Stomach smooth muscle (tissue), 2 donors: ENCODE measurements around the gene IER3.
"Not testable (repeated sequence)": the region's sequence is repeated elsewhere in the genome, so short reads cannot be mapped to it uniquely, and the experiment has no call there.

Experiments
- H3K27ac ChIP-seq: one replicate; pipeline ENCODE4 v1.7.0; 2013; ENCODE audit warnings: mild to moderate bottlenecking, low read length, inconsistent platforms
- H3K27me3 ChIP-seq, 2 donors: one replicate each; pipeline ENCODE4 v1.7.0; 2013; ENCODE audit warnings: low read length in 2 of 2; ENCODE audit not compliant: insufficient read depth in 2 of 2, control insufficient read depth in 1 of 2
- H3K36me3 ChIP-seq, 2 donors: one replicate each; pipeline ENCODE4 v1.7.0; 2013; ENCODE audit warnings: low read length in 2 of 2; ENCODE audit not compliant: control insufficient read depth in 2 of 2, insufficient read depth in 2 of 2
- H3K4me1 ChIP-seq: one replicate; pipeline ENCODE4 v1.7.0; 2013; ENCODE audit warnings: low read length; ENCODE audit not compliant: control insufficient read depth, insufficient read depth
- H3K4me3 ChIP-seq, 2 donors: one replicate each; pipeline ENCODE4 v1.7.0; 2013; ENCODE audit warnings: low read length in 2 of 2
- H3K9ac ChIP-seq, 2 donors: one replicate each; pipeline ENCODE4 v1.7.0; 2013; ENCODE audit warnings: low read length in 2 of 2, mild to moderate bottlenecking in 1 of 2
- H3K9me3 ChIP-seq, 2 donors: one replicate each; pipeline ENCODE4 v1.7.0; 2013; ENCODE audit warnings: low read length in 2 of 2; ENCODE audit not compliant: control insufficient read depth in 2 of 2
- donor health status: healthy.
- donor health status: Pancreatic carcinoma.

The IER3 gene

GRCh38 chr6:30721198-30722024 lies 22.9 kb downstream of the IER3 start:
- Histone ChIP-seq H3K27me3 (no peaks in the 10 kb centered on the region), H3K4me3 (peak overlapping the region; percentile 92 to 93), H3K36me3 (peaks cover 25% of the 10 kb centered on the region in 2 donors), H3K4me1 (peaks cover 45% of the 10 kb centered on the region), H3K9ac (peak overlapping the region; percentile 79 to 90), H3K9me3 (no peaks in the 10 kb centered on the region), H3K27ac (peak overlapping the region; percentile 85)

DNA sequence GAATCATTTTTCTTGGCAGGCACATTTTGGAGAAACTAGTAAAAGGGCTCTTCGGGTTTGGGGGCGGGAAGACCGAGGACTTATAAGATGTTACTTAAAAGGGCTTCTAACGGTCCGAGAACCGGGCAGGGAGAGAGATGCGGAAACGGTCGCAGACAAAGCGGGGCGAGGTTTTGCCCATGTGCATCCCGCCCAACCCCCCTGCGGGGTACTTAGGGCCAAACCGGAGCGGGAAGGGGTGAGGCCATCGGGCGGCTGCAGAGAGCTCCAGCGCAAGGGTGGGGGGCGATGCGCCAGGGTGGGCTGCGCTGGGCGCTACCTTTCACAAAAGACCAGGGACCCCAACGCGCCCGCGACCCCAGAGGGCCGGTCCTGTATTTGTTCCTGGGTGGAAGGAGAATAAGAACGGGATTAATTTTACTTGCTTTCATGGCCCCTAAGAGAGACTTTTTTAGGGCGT lies 23.6 kb downstream of the IER3 start:
- H3K9me3 ChIP-seq = no peaks in the 10 kb centered on the region
- H3K9ac ChIP-seq = peak overlapping the region; percentile 79 to 90
- peaks cover 22 to 23% of the 10 kb centered on the region in 2 donors for H3K36me3 ChIP-seq
- H3K4me1 ChIP-seq = peaks cover 45% of the 10 kb centered on the region
- H3K27ac ChIP-seq = peak overlapping the region; percentile 85
- H3K27me3 ChIP-seq = no peaks in the 10 kb centered on the region
- H3K4me3 ChIP-seq = peak overlapping the region; percentile 92 to 93

- Histone ChIP-seq H3K27me3 (no peaks in the 10 kb centered on the region), H3K36me3 (peaks cover 16 to 20% of the 10 kb centered on the region in 2 donors), H3K4me1 (peaks cover 43% of the 10 kb centered on the region)
Measured at GRCh38 chr6:30719791-30720737, 24.3 kb downstream of the IER3 start, which contains the start of gene TUBB. Gene TUBB, plus strand, starts transcription at chr6:30720352. Its CDS starts 155 bp downstream, at chr6:30720507.

DNA sequence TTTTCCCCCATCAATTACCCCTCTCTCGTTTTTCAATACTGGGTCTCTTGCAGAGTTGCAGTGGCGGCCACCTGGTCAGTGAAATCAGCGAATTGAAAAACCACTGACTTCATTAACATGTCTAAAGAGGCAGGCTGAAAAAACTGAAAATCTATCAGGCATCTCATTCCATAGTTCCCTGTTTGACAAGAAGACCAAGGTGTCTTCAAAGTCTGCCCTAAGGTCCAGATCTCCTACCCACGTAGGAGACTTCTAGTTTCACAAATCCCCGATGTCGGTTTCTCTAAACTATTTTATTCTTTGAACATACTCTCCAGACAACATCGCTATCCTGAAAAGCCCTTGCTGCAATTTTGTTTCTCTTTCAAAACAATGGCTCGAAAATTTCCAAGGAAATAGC lies 25.0 kb downstream of the IER3 start:
- peaks cover 37% of the 10 kb centered on the region for H3K4me1 ChIP-seq
- H3K9me3 ChIP-seq = no peaks in the 10 kb centered on the region
- peak overlapping the region; percentile 85 for H3K27ac ChIP-seq
- peak overlapping the region; percentile 55 to 93 for H3K4me3 ChIP-seq
- no peaks in the 10 kb centered on the region for H3K27me3 ChIP-seq
- H3K36me3 ChIP-seq = peaks cover 14% of the 10 kb centered on the region in 2 donors
- peak overlapping the region in 1 of 2 donors; percentile 71 for H3K9ac ChIP-seq

More at GRCh38 chr6:30719791-30720737, 24.3 kb downstream of the IER3 start, which contains the start of gene TUBB:
- Histone ChIP-seq H3K27ac (peak within 1 kb of the TSS; percentile 85), H3K9ac (peak within 1 kb of the TSS; percentile 79 to 90), H3K4me3 (peak within 1 kb of the TSS; percentile 92 to 93), H3K9me3 (no peaks in the 10 kb centered on the region)

DNA sequence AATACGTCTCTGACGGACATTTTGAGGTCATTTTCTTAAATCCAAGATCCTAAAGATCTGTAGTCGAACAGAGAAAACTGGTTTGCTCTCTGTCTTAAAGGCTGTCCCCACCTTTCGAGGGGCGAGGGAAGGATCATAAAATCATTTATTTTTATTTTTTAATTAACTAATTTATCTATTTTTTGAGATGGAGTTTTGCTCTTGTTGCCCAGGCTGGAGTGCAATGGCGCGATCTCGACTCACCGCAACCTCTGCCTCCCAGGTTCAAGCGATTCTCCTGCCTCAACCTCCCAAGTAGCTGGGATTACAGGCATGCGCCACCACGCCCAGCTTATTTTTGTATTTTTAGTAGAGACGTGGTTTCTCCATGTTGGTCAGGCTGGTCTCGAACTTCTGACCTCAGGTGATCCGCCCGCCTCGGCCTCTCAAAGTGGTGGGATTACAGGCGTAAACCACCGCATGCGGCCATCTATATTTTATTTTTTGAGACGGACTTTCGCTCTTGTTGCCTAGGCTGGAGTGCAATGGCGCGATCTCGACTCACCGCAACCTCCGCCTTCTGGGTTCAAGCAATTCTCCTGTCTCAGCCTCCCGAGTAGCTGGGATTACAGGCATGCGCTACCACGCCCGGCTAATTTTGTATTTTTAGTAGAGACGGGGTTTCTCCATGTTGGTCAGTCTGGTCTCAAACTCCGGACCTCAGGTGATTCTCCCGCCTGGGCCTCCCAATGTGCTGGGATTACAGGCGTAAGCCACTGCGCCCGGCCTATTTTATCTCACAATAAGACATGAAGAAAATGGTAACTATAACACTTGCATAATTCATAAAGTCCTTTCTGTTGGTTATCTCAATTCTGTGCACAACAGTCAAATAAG lies 26.3 kb downstream of the IER3 start:
- H3K9me3 ChIP-seq, H3K27me3 ChIP-seq: not testable (repeated sequence)
- peak overlapping the region; percentile 57 to 71 for H3K9ac ChIP-seq
- H3K4me3 ChIP-seq = peak overlapping the region; percentile 62 to 88
- peak overlapping the region; percentile 81 for H3K27ac ChIP-seq
- peaks cover 12 to 13% of the 10 kb centered on the region in 2 donors for H3K36me3 ChIP-seq
- peaks cover 26% of the 10 kb centered on the region for H3K4me1 ChIP-seq

DNA sequence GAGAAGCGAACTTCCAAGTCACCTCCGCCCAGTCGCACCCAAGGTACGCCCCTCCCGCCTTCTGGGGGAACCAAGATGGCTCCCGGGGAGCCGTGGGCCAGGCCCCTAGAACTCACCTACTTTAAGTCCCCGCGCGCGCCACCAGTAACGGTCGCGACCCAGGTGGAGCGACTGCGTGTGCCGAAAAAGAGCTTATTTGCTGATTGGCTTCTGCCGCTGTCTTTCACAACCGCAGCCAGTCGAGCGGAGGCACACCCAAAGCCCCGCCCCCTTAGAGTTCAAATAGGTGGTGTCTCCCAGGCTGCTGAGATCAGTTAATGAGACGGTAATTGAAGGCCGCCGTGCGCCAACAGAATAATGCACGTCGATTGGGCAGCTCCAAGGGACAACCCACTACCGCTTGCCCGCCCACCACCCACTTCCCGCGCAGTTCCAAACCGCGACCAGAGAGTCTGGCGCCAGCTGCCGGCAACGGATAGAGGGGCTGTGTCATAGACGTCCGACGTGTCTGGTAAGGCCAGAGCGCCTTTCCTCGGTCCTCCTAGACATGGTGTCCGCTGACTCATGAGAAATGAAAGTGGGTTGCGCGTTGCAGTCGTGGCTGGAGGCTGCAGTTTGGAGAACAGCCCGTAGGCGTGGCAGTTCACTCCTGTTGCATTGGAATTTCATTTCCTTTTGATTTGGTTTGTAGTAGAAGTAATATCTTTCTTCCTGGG lies 27.1 kb downstream of the IER3 start, which contains the start of gene MDC1:
Gene MDC1, minus strand, starts transcription at position 153 of the 716 bp plus-strand sequence. CDS start 2,106 bp downstream, outside the sequence.
- Histone ChIP-seq H3K27ac (peak within 1 kb of the TSS; percentile 94), H3K9me3 (no peaks in the 10 kb centered on the region), H3K4me3 (peak within 1 kb of the TSS; percentile 86 to 88), H3K4me1 (peaks cover 19% of the 10 kb centered on the region), H3K27me3 (no peaks in the 10 kb centered on the region), H3K36me3 (peaks cover 12 to 18% of the 10 kb centered on the region in 2 donors), H3K9ac (peak within 1 kb of the TSS; percentile 81 to 89)

DNA sequence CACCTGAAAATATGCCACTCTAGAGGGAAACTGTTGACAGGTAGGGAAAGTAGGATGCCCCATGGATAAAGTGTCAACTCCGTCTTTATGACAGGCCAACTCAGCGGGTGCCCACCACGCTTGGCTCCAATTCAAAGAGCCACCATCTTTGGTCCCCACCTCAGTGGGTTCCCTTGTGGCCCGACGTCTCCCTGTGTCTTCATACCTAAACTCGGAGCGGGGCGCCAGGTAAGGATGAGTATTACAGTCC lies 27.5 kb downstream of the IER3 start:
- peaks cover 15% of the 10 kb centered on the region for H3K4me1 ChIP-seq
- H3K4me3 ChIP-seq = peak overlapping the region; percentile 86 to 88
- no peaks in the 10 kb centered on the region for H3K27me3 ChIP-seq
- no peaks in the 10 kb centered on the region for H3K9me3 ChIP-seq
- peak overlapping the region; percentile 81 to 89 for H3K9ac ChIP-seq
- peaks cover 17 to 23% of the 10 kb centered on the region in 2 donors for H3K36me3 ChIP-seq
- H3K27ac ChIP-seq = peak overlapping the region; percentile 94

DNA sequence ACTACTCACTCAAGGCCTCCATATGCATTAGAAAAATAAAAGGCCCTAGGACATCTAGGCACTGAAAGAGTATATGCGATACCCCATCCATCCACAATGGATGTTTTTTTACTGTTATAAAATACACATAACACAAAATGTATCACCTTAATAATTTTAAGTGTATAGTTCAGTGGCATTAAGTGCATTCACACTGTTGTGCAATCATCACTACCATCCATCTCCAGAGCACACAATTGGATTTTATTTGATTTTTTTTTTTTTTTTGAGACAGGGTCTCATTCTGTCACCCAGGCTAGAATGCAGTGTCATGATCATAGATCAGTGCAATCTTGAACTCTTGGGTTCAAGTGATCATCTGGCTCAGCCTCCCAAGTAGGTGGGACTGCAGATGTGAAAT lies 30.1 kb downstream of the IER3 start:
- no peak overlapping the region for H3K9ac ChIP-seq
- no peak overlapping the region for H3K27ac ChIP-seq
- peaks cover 7% of the 10 kb centered on the region for H3K4me1 ChIP-seq
- H3K36me3 ChIP-seq = peaks cover 28 to 31% of the 10 kb centered on the region in 2 donors
- H3K4me3 ChIP-seq = no peak overlapping the region
- H3K9me3 ChIP-seq = no peaks in the 10 kb centered on the region
- H3K27me3 ChIP-seq = no peaks in the 10 kb centered on the region

DNA sequence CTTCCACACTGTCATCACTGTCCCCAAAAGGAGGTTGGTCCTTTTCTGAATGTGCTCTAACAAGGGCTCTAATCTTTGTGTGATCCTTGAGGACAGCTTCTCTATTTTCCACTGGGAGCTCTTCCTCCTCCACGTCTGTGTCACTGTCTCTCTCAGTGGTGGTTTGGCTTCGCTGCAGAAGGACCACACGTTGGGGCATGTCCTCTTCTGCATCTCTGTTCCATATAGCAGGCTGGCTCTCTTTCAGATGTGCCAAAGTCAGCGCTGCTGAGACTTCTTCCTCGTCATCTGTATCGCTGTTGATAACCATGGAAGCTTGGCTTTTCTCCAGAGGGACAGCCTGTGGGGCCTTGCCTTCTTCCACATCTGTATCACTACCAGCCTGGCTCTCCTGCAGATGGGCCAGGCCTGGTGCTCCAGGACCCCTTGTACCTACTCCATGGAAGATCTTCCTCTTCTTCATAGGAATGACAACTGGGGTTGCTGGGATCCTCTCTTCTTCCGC lies 31.9 kb downstream of the IER3 start:
- H3K27ac ChIP-seq = no peak overlapping the region

More for the DNA sequence above, 31.9 kb downstream of the IER3 start:
- Histone ChIP-seq H3K27me3 (no peaks in the 10 kb centered on the region), H3K36me3 (peaks cover 37 to 39% of the 10 kb centered on the region in 2 donors), H3K4me3 (no peak overlapping the region), H3K4me1 (peaks cover 7% of the 10 kb centered on the region), H3K9ac (no peak overlapping the region), H3K9me3 (no peaks in the 10 kb centered on the region)
